Endodermal cell (in vitro differentiated cells): ENCODE data around the gene SERPINB13. TPM values are rescaled to one million over a fixed set of nuclear protein-coding genes. Genes with fewer than 3 reads are reported as not detected.

Experiments
- DNase-seq: peaks from one replicate; pipeline ENCODE4 v3.0.0-alpha.2; 2017
- H3K27ac ChIP-seq: 2 replicates; pipeline ENCODE4 v1.5.1; 2013; ENCODE audit warnings: mild to moderate bottlenecking, low read depth, low read length, moderate library complexity
- H3K27me3 ChIP-seq: 2 replicates; pipeline ENCODE4 v1.6.1; 2013; ENCODE audit warnings: mild to moderate bottlenecking, low read length, moderate library complexity; ENCODE audit not compliant: insufficient read depth, control insufficient read depth, poor library complexity, severe bottlenecking
- H3K36me3 ChIP-seq: 2 replicates; pipeline ENCODE4 v1.7.0; 2013; ENCODE audit warnings: mild to moderate bottlenecking, low read length, moderate library complexity; ENCODE audit not compliant: control insufficient read depth, insufficient read depth
- H3K4me1 ChIP-seq: one replicate; pipeline ENCODE4 v1.7.0; 2013; ENCODE audit warnings: low read length; ENCODE audit not compliant: control insufficient read depth, insufficient read depth
- H3K4me3 ChIP-seq: 2 replicates; pipeline ENCODE4 v1.5.1; 2013; ENCODE audit warnings: mild to moderate bottlenecking, low read length, moderate library complexity
- H3K9ac ChIP-seq: 2 replicates; pipeline ENCODE4 v1.6.1; 2013; ENCODE audit warnings: mild to moderate bottlenecking, low read length, moderate library complexity; ENCODE audit not compliant: poor library complexity, severe bottlenecking; ENCODE audit errors: extremely low read depth
- H3K9me3 ChIP-seq: 2 replicates; pipeline ENCODE4 v1.6.1; 2013; ENCODE audit warnings: mild to moderate bottlenecking, low read length, moderate library complexity; ENCODE audit not compliant: control insufficient read depth
- H3K27ac Mint-ChIP-seq: 2 replicates; pipeline ENCODE4 v1.8.0; 2020; ENCODE audit warnings: mixed read lengths
- H3K27me3 Mint-ChIP-seq: 2 replicates; pipeline ENCODE4 v1.8.0; 2021; ENCODE audit warnings: mild to moderate bottlenecking, mixed read lengths; ENCODE audit not compliant: insufficient read depth
- H3K36me3 Mint-ChIP-seq: 2 replicates; pipeline ENCODE4 v1.8.0; 2020; ENCODE audit warnings: low read depth, mixed read lengths
- H3K4me1 Mint-ChIP-seq: 2 replicates; pipeline ENCODE4 v1.8.0; 2020; ENCODE audit warnings: mixed read lengths
- H3K4me3 Mint-ChIP-seq: 2 replicates; pipeline ENCODE4 v1.8.0; 2020; ENCODE audit warnings: mild to moderate bottlenecking, moderate library complexity, mixed read lengths
- H3K9me3 Mint-ChIP-seq: 2 replicates; pipeline ENCODE4 v1.8.0; 2020; ENCODE audit warnings: mild to moderate bottlenecking, mixed read lengths
- CTCF ChIP-seq: fragments of 200-600 bp; sonication (generic); conservative IDR thresholded peaks from 2 replicates; pipeline ENCODE4 v1.5.0; 2021; ENCODE audit warnings: antibody characterized with exemption, mild to moderate bottlenecking
- WGBS, 2 experiments: methylation state at CpG; one replicate each; pipeline versions ENCODE4 v1.1.5 to v1.1.7; 2013; ENCODE audit warnings: missing lambda C conversion rate in 2 of 2, mixed read lengths in 1 of 2; ENCODE audit not compliant: insufficient coverage in 1 of 2, insufficient read length in 1 of 2; 5-methylcytosine and 5-hydroxymethylcytosine counted together
- total RNA-seq, 2 donors: library from RNA; stranded (reverse); fragmentation: NEBNext Ultra II Directional in 1 of 2; extraction: Animal tissue kit (Norgen Biotek cat#: 25700) in 1 of 2; gene quantifications; 2 replicates in 1 of 2; 3 replicates in 1 of 2; pipeline ENCODE4 v1.2.1, GENCODE V29; 2021

The SERPINB13 gene
- total RNA-seq, 2 donors from 2014 or later = not detected

GRCh38 chr18:63544017-63544416 lies 43.1 kb upstream of the SERPINB13 start:
- Histone ChIP-seq H3K27me3 (no peaks in the 10 kb centered on the region), H3K4me1 (no peaks in the 10 kb centered on the region), H3K27ac (no peak overlapping the region), H3K9ac (no peak overlapping the region), H3K4me3 (no peak overlapping the region), H3K36me3 (no peaks in the 10 kb centered on the region), H3K9me3 (no peaks in the 10 kb centered on the region)
- H3K27me3 Mint-ChIP-seq = no peaks in the 10 kb centered on the region
- no peaks in the 10 kb centered on the region for H3K36me3 Mint-ChIP-seq
- H3K4me1 Mint-ChIP-seq = peaks cover 7% of the 10 kb centered on the region
- DNase-seq = no peak
- no peak overlapping the region for H3K4me3 Mint-ChIP-seq
- WGBS, 2 experiments = no CpG with 5 or more reads among the region's 2 CpGs
- H3K9me3 Mint-ChIP-seq = no peaks in the 10 kb centered on the region
- no peak overlapping the region for H3K27ac Mint-ChIP-seq
- TF ChIP-seq CTCF = no peak

GRCh38 chr18:63545000-63545399 lies 42.1 kb upstream of the SERPINB13 start:
- Histone ChIP-seq H3K9ac (no peak overlapping the region), H3K36me3 (no peaks in the 10 kb centered on the region), H3K4me1 (no peaks in the 10 kb centered on the region), H3K4me3 (no peak overlapping the region), H3K27ac (no peak overlapping the region), H3K9me3 (no peaks in the 10 kb centered on the region), H3K27me3 (no peaks in the 10 kb centered on the region)
- no peaks in the 10 kb centered on the region for H3K27me3 Mint-ChIP-seq
- no peak for DNase-seq
- H3K4me3 Mint-ChIP-seq = no peak overlapping the region
- no peak for TF ChIP-seq CTCF
- no peaks in the 10 kb centered on the region for H3K9me3 Mint-ChIP-seq
- H3K36me3 Mint-ChIP-seq = no peaks in the 10 kb centered on the region
- peaks cover 6% of the 10 kb centered on the region for H3K4me1 Mint-ChIP-seq
- no peak overlapping the region for H3K27ac Mint-ChIP-seq
- WGBS, 2 experiments = 94 to 100% methylated on average over 1 to 3 of the region's 3 CpGs

GRCh38 chr18:63550068-63550467 lies 37.1 kb upstream of the SERPINB13 start:
- H3K4me1 Mint-ChIP-seq = peaks cover 5% of the 10 kb centered on the region
- H3K27me3 Mint-ChIP-seq = no peaks in the 10 kb centered on the region
- no peaks in the 10 kb centered on the region for H3K9me3 Mint-ChIP-seq
- H3K27me3 ChIP-seq = peaks cover 6% of the 10 kb centered on the region
- H3K36me3 Mint-ChIP-seq = no peaks in the 10 kb centered on the region
- no peak overlapping the region for H3K9ac ChIP-seq
- no peaks in the 10 kb centered on the region for H3K36me3 ChIP-seq
- no peak overlapping the region for H3K27ac ChIP-seq
- 79 to 100% methylated on average over 1 of the region's 1 CpG for WGBS, 2 experiments
- no peak for DNase-seq
- no peaks in the 10 kb centered on the region for H3K9me3 ChIP-seq
- H3K4me3 Mint-ChIP-seq = no peak overlapping the region
- no peaks in the 10 kb centered on the region for H3K4me1 ChIP-seq
- no peak overlapping the region for H3K27ac Mint-ChIP-seq
- no peak for TF ChIP-seq CTCF
- no peak overlapping the region for H3K4me3 ChIP-seq
